Measurements from ENCODE around the gene CYRIA.
A peak's percentile ranks its signal among the peaks of the same experiment; 100 is the strongest.

CYRIA gene

DNA sequence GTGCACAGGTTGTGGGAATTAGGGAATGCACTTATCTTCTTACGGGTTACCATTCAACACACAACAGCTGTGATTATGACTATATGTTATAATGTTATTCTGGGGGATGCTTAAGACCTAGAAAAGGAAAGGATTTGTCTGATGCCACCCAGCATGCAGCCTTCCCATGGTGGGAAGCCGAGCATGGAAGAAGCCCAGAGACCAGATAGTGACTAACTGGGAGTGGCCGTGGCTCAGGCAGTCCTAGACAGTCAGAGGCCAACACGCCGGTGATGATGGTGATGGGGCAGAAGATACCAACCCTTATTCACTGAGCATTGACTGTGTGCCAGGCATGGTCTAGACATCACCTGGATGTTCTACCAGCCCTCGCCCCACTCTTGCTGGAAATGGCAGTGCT is 35.9 kb downstream of the CYRIA start:
- no peak for DNase-seq (ENCODE audit: low read depth, low spot score)

DNA sequence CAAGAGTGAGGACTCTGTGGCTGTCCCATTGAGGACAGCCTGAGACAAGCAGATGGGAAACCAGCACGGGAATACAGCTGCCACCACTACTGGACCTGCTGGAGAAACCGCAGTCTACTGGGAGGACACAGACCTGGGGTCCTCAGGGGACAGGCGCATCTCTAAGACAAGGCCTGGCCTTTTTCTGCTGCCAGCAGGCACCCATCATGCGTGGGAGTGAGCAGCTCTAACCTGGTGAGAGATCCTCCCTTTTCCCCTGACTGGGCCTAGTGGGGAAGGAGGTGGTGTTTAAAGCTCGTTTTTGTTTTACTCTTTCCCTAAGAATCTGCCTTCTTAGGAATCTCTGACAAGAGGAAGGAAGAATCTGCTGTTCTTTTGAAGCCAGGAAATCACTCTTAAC is 36.6 kb downstream of the CYRIA start:
- DNase-seq (ENCODE audit: low read depth, low spot score), result no peak

DNA sequence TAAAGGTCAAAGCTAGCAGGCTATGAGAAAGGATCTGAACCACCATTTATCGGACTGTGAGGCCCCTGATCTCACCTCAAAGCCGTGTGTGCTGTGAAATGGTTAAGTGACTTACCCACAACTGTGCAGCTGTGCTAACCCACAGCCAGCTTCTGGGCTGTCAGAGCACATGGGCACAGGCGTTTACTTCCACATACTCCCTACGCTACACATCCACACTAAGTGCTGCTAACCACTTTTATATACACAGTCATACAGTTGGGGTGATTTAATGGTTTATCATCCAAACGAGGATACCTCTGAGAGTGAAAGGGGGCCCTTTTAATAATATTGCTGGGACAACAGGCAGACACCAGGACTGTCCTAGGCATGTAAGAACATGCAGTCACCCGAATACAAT is 37.3 kb downstream of the CYRIA start:
- DNase-seq (ENCODE audit: low read depth, low spot score), result no peak

DNA sequence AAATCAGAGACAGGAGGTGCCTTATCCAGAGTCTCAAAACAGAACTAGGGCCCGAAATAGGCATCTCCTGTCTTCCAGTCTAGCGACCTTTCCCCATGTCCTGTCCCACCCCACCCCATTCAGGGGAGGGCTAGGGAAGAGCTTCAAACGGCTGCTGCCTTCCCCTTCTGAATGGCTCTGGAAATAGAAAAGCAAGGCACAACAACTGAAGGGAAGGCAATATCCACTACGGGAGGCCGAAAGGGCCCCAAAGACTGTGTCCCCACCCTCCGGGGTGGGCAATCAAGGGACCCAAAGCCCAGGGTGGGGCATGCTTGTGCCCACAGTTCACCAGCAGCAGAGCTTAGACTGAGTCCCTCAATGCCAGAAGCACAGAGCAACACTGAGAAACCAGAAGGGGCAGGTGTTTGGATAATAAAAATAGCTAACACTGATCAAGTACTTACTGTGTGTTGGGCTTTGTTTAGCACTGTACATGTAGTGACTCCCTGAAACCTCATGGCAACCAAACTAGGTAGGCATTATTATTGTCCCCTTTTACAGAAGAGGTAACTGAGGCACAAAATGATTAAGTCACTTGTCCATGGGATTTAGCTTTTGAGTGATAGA is 38.5 kb downstream of the CYRIA start:
- no peak for DNase-seq (ENCODE audit: low read depth, low spot score)

DNA sequence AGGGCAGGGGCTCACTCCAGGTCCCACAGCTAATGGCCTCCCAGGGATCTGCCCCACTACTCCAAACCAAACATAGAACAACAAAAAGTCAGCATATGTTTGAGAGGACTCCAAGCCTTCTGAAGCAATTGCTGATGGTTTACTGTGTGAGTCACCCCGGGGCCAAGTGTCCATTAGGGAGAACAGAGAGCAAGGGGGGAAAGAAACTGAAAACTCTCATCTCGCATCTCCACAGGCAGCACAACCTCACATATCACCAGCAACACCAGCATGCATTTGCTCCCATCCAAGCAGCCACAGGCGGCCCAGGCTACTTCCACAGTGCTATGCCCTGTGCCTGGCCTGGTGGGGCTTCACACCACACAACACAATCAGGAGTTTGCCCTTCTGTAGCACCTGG is 39.1 kb downstream of the CYRIA start:
- peak; percentile 77 for DNase-seq (ENCODE audit: low read depth, low spot score)

DNA sequence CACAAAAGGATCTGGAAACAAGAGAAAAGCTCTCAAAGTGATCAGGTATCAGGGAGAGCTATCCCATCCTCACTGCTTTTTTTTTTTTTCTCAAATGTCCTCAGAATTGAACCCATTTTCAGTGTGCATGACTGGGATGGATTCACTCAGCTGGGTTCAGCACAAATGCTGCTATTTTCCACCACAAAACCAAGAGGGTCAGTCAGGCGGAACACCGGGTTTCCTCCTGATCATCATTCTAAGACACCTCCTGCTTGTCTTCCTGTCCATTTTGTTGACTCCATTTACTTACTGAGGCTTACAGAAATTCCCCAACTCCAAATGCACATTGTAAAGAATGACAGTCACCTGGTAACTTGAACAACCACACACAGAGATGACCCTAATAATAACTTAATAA is 39.9 kb downstream of the CYRIA start:
- no peak for DNase-seq (ENCODE audit: low read depth, low spot score)

DNA sequence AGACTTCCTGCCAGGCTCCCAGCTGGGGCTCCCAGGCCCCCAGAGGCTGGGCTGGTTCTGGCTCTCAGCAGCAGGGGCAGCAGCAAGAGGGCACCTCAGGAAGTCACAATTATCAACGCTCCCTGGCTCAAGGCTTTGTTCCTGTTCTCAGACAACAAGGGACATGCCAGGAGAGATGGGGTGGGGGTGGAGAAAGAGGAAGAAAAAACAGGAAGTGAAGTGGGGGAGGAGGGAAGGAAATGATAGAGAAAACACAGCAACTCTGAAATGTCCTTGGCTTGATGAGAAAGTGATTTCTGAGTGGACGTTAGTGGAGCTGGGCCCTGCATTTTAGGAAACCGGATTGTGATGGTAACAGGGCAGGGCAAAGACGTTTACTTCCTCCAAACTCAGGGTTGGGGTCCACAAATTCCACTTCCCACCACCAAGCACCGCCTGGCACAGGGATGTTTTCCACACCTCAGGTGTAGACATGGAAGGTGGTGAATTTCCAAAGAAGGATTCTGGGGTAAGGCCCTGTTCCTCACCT is 40.4 kb downstream of the CYRIA start:
- DNase-seq (ENCODE audit: low read depth, low spot score), result no peak

DNA sequence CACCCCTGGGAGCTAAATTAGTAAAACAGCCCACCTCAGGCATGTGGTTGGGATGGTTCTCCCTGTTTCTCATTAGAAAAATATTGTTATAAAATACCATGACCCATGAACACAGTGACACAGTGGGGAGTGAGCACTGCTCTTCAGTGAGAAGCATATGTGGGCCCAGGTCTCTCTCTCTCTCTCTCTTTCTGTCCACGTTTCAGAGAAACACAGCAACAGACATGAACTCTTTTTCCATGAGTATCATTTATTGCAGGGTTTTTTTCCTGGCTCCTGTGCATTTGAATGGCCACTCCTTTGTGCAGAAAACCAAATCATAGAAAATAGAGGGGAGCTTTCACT is 41.2 kb downstream of the CYRIA start:
- no peak for DNase-seq (ENCODE audit: low read depth, low spot score)

DNA sequence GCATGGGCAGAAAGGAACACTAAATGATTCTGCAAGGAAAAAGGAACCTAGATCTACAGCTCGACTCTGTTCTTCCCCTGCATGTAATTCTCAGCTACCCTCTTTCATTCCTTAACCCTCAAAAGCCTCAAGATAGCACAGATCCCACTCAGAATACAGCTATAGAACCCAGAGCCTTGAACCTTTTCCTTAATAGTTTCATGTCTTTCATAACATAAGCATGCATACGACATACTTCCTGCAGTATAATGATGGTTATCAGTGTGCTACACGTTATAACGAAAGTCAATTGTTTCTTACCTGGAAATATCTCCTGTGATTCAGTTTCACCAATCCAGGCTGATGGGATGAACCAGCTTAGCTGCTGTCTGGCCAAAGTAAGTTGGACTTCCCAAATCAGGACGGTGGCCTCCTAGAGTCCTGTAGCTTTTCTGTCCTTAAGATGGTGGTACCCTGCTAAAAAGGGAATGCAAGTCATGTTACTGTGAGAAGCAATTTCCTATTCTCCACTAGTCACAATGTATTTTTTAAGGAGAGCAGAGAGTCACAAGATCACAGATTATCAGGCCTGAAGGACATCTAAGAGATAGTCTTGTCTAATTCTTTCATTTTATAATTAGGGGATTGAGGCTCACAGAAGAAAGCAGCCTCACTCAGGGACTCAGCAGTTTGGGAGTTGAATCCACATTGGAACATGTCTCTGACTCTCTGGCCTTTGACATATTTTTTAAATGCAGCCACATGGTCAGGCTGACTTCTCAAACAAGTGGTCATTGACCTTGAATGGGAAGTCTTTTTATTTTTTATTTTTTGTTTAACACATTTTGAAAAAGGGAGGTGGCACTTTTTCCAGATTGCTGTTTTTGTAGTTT is 41.8 kb downstream of the CYRIA start:
- DNase-seq (ENCODE audit: low read depth, low spot score), result no peak

DNA sequence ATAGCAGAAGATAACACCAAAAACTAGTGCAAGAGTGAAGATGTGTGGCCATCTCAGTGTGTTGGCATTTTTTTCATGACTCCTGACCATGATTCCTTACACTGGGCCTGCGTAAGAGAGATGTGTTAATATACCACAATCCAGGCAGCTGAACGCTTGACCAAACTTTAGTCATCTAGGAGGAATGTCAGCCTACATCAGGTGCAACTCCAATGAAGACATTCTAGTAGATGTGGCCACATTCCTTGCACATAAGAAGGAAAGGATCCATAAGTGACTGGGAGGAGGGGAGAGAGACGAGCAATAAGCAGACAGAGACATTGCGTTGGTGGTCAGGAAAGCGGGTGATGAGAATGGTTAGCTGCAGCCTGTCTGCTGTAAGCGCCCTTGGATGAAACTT is 42.6 kb downstream of the CYRIA start:
- DNase-seq (ENCODE audit: low read depth, low spot score), result no peak

DNA sequence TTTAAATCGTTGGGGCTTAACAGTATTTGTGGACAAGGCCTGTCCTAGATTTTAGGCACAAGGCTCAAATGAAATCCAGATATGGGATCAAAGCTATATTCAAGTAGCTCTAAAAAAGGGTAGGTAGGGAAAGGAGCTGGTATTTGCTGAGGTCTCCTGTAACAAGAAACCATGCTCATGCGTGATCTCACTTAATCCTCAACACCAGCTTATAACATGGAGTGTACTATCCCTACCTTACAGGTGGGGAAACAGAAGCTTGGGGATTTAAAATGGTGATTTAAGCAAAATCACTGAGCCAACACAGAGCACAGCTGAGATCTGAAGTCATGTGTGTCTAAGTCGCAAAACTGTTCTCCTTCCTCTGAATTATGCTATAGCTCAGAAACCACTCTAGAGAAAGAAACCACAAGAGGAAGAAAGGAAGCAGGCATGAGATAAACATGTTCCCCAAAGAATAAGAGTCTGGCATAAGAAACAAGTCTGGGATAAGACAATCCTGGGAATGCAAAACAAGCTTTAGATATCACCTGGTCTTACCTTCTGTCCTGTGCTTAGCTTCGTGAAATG is 43.1 kb downstream of the CYRIA start:
- DNase-seq (ENCODE audit: low read depth, low spot score), result no peak

DNA sequence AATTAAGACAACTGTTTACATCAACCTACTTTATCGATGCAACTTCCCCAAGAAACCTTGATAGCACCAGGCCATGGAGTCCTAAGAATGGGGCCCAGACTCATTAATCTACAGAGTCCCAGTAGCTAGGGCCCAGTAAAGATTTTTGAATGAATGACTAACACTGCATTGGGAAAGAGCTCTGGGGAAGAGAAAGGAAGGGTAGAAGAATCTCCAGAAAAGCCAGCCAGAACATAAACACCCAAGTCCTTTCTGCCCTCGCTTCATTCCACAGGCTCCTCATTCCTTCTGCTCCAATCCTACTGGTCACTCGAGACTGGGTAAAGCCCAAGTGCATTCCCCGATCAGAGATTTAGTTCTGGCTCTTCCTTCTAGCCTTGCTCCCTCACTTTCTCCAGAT is 44.3 kb downstream of the CYRIA start:
- DNase-seq (ENCODE audit: low read depth, low spot score), result no peak

DNA sequence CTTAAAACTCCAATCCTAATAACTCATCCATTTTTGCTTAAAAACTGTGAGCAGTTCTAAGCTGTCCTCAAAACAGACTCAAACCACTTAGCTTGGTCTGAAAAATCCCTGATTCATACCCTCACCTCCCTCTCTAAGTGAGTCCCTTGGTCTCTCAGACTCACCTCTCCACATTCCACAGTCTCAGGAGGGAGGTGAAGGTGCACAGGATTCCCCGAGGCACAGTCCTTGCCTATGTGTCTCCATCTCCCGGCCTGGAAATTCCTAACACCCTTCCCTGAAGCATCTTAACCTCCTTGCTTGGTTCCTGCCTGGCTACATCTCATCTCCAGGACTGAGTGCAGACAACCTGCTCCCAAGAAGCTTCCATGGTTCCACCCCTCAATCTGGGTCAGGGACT is 45.0 kb downstream of the CYRIA start:
- no peak for DNase-seq (ENCODE audit: low read depth, low spot score)

DNA sequence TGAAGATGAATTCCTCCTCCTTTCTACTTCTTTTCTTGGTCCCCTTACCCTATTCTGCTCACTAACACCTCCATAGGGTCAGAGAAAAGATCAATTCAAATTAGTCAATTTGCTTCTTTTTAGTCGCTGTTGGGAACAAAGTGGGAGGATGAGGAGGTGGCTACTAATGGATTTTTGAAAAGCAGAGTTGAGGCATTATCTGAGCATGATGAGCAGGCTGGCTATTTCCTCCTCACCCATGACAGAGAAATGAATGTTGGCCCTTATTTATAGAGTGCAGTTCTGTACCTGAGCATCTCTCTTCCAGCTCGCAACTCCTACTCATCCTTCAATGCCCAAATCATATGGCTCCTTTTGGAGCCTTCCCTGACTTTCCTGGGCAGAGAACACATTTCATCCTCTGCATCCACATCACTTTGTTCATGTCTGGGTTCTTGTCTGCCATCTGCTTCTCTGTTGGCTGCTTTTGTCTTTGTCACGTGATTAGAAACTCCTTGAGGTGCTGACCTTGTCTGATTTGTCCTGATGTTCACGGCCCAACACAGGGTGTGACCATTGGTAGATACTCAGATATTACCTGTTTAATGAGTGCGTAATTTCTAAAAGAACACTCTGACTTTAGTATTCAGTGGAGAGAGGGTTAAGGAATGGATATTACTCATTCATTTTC is 45.9 kb downstream of the CYRIA start:
- DNase-seq (ENCODE audit: low read depth, low spot score), result no peak

DNA sequence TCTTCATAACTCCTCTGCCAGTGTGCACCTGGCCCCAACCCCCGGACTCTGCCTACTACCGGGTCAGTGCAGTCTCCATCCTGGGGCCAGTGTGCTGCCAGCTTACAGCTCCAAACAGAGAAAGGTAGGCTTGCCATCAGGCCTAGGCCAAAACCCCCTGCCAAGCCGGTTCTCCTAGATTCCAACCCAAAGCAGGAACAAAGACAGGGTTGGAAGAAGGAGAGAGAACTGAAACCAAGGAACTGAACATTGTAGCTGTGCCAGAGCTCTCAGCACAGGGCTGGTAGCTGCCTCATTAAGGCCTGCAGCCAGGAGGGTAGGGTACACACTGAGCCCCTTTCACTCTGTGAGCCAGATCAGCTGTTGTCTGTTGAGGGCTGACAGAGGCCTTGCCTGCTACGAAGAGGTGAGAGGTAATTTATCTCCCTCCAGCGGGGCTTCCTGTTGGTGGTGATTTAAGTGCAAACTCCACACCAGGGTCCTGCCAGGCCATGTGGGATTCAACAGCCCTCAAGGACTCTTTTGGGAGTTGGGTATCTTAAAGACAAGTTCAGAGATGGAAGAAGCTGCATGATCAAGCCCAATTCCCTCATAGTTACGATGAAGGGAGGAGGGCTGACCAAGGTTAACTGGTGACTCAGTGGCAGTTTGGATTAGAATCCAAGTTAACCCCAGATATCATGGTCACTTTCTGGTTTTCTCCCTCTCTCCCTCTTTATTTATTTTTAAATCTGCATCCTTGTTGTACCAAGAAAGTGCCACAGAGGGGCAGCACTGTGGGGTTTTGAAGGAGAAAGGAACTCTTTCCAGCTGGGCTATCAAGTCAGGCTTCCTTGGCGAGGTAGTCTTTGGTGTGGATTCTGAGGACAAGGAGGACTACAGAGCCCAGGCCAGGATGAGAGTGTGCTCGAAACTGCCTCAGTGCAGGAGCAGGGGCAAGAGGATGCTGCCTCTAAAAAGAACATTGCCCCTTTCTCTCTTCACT is 48.1 kb downstream of the CYRIA start:
- DNase-seq (ENCODE audit: low read depth, low spot score), result no peak

Measured in smooth muscle cell of the brain vasculature (primary cell).